PC-9 (cell line): Measurements from ENCODE around the gene PTPRF. TPM values are rescaled to one million over a fixed set of nuclear protein-coding genes. Genes with fewer than 3 reads are reported as not detected.

Experiments
- BruUV-seq: library from RNA; stranded (reverse); fragments of 400-500 nt; replicated peaks from 2 replicates; lab custom pipeline; 2021; lab: Mats Ljungman, UMichigan
- CTCF ChIA-PET: fragments of 300-600 bp; sonication (Branson Sonifier 250); formaldehyde crosslinking; loops from one replicate; lab custom pipeline; 2022; ENCODE audit warnings: antibody characterized with exemption; lab: Charles Lee
- POLR2A ChIA-PET: fragments of 300-600 bp; sonication (Branson Sonifier 250); formaldehyde crosslinking; loops from one replicate; lab custom pipeline; 2022; ENCODE audit warnings: antibody characterized with exemption; ENCODE audit not compliant: unreplicated experiment; lab: Charles Lee
- DNase-seq, 2 experiments: peaks; one replicate each; pipeline versions ENCODE4 v3.0.0 to v3.0.0-alpha.2; 2015 to 2022; ENCODE audit warnings: mixed read lengths in 1 of 2
- H2AFZ ChIP-seq: fragments of 200-600 bp; sonication (generic); 2 replicates; pipeline ENCODE4 v1.8.1; 2017; ENCODE audit warnings: antibody characterized with exemption
- H3F3A ChIP-seq: fragments of 200-600 bp; sonication (generic); 2 replicates; pipeline ENCODE4 v1.8.1; 2017; ENCODE audit warnings: antibody characterized with exemption, mild to moderate bottlenecking, low read depth; ENCODE audit not compliant: insufficient read depth
- H3K27ac ChIP-seq: fragments of 200-600 bp; sonication (generic); 2 replicates; pipeline ENCODE4 v1.6.1; 2016; ENCODE audit warnings: mixed run types
- H3K27me3 ChIP-seq: fragments of 200-600 bp; sonication (generic); 2 replicates; pipeline ENCODE4 v1.6.1; 2016; ENCODE audit warnings: low read depth, mixed run types; ENCODE audit not compliant: insufficient read depth
- H3K36me3 ChIP-seq: fragments of 200-600 bp; sonication (generic); 2 replicates; pipeline ENCODE4 v1.6.1; 2016; ENCODE audit warnings: low read depth, mixed run types
- H3K4me1 ChIP-seq: fragments of 200-600 bp; sonication (generic); replicated peaks from 2 replicates; pipeline ENCODE4 v1.6.1; 2016; ENCODE audit warnings: mixed run types; ENCODE audit not compliant: insufficient read depth
- H3K4me2 ChIP-seq: fragments of 200-600 bp; sonication (generic); 2 replicates; pipeline ENCODE4 v1.6.1; 2017; ENCODE audit warnings: mixed run types
- H3K4me3 ChIP-seq: fragments of 200-600 bp; sonication (generic); 2 replicates; pipeline ENCODE4 v1.6.1; 2016; ENCODE audit warnings: mixed run types
- H3K79me2 ChIP-seq: fragments of 200-600 bp; sonication (generic); 2 replicates; pipeline ENCODE4 v1.6.1; 2017; ENCODE audit warnings: low read depth, mixed run types
- H3K9me2 ChIP-seq: fragments of 200-600 bp; sonication (generic); 2 replicates; pipeline ENCODE4 v1.8.1; 2017; ENCODE audit warnings: mild to moderate bottlenecking; ENCODE audit not compliant: insufficient read depth
- H3K9me3 ChIP-seq: fragments of 200-600 bp; sonication (generic); 2 replicates; pipeline ENCODE4 v1.8.1; 2016; ENCODE audit warnings: low read depth; ENCODE audit not compliant: insufficient read depth
- H4K20me1 ChIP-seq: fragments of 200-600 bp; sonication (generic); 2 replicates; pipeline ENCODE4 v1.8.1; 2017; ENCODE audit not compliant: insufficient read depth
- EZH2 ChIP-seq: fragments of 200-600 bp; sonication (generic); IDR thresholded peaks from 2 replicates; pipeline ENCODE4 v1.8.0; 2017; ENCODE audit warnings: antibody characterized with exemption, low read depth
- intact Hi-C: fragments of 100-400 bp; cut with micrococcal nuclease; formaldehyde crosslinking; loops from one replicate; pipeline ENCODE4 v1.10.0; 2022; ENCODE audit not compliant: unreplicated experiment
- total RNA-seq: library from RNA; stranded (reverse); gene quantifications from 2 replicates; pipeline ENCODE4 v1.2.3, GENCODE V29; 2021
- TF ChIP-seq, protein P1 (sequence below): fragments of 200-600 bp; sonication (generic); conservative IDR thresholded peaks from 2 replicates; pipeline ENCODE4 v1.6.1; 2017; ENCODE audit warnings: mixed run types, antibody characterized with exemption, mild to moderate bottlenecking, moderate library complexity

PTPRF gene
- total RNA-seq, 1 experiment from 2014 or later, result 359 TPM

DNA sequence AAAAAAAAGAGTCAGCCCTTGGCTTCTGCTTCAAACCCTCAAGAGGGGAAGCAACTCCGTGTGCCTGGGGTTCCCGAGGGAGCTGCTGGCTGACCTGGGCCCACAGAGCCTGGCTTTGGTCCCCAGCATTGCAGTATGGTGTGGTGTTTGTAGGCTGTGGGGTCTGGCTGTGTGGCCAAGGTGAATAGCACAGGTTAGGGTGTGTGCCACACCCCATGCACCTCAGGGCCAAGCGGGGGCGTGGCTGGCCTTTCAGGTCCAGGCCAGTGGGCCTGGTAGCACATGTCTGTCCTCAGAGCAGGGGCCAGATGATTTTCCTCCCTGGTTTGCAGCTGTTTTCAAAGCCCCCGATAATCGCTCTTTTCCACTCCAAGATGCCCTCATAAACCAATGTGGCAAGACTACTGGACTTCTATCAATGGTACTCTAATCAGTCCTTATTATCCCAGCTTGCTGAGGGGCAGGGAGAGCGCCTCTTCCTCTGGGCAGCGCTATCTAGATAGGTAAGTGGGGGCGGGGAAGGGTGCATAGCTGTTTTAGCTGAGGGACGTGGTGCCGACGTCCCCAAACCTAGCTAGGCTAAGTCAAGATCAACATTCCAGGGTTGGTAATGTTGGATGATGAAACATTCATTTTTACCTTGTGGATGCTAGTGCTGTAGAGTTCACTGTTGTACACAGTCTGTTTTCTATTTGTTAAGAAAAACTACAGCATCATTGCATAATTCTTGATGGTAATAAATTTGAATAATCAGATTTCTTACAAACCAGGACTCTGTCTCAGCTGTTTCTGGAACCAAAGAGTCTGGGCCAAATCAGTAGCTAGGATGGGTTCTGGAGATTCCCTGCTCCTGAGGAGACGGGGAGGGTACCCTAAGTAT is 92.5 kb downstream of the PTPRF start:
- DNase-seq, result peak in 1 of 2 experiments; percentile 26
- intact Hi-C loops, result no loop called here
- CTCF ChIA-PET, result interaction anchor here (0.5 to 0.7 kb wide), 2 partner anchors 234 to 288 kb away, joined by 3 read pairs; no protein-coding TSS in a partner anchor
- no peaks in the 10 kb centered on the region for H3K4me1 ChIP-seq
- no peaks in the 10 kb centered on the region for H4K20me1 ChIP-seq
- no peak overlapping the region for H3K4me2 ChIP-seq
- no peak overlapping the region for H3K4me3 ChIP-seq
- TSS peak; percentile 59 for BruUV-seq
- no peak for TF ChIP-seq EZH2
- TF ChIP-seq, protein P1, sequence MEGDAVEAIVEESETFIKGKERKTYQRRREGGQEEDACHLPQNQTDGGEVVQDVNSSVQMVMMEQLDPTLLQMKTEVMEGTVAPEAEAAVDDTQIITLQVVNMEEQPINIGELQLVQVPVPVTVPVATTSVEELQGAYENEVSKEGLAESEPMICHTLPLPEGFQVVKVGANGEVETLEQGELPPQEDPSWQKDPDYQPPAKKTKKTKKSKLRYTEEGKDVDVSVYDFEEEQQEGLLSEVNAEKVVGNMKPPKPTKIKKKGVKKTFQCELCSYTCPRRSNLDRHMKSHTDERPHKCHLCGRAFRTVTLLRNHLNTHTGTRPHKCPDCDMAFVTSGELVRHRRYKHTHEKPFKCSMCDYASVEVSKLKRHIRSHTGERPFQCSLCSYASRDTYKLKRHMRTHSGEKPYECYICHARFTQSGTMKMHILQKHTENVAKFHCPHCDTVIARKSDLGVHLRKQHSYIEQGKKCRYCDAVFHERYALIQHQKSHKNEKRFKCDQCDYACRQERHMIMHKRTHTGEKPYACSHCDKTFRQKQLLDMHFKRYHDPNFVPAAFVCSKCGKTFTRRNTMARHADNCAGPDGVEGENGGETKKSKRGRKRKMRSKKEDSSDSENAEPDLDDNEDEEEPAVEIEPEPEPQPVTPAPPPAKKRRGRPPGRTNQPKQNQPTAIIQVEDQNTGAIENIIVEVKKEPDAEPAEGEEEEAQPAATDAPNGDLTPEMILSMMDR, result no peak
- H3K9me3 ChIP-seq, result no peaks in the 10 kb centered on the region
- no peaks in the 10 kb centered on the region for H3K27me3 ChIP-seq
- H3F3A ChIP-seq, result no peaks in the 10 kb centered on the region; the same call in none of the 2 replicates
- H2AFZ ChIP-seq, result no peak overlapping the region
- H3K79me2 ChIP-seq, result no peaks in the 10 kb centered on the region
- H3K9me2 ChIP-seq, result no peaks in the 10 kb centered on the region
- POLR2A ChIA-PET, result no interaction called here
- peaks cover 19% of the 10 kb centered on the region for H3K36me3 ChIP-seq
- H3K27ac ChIP-seq, result no peak overlapping the region

DNA sequence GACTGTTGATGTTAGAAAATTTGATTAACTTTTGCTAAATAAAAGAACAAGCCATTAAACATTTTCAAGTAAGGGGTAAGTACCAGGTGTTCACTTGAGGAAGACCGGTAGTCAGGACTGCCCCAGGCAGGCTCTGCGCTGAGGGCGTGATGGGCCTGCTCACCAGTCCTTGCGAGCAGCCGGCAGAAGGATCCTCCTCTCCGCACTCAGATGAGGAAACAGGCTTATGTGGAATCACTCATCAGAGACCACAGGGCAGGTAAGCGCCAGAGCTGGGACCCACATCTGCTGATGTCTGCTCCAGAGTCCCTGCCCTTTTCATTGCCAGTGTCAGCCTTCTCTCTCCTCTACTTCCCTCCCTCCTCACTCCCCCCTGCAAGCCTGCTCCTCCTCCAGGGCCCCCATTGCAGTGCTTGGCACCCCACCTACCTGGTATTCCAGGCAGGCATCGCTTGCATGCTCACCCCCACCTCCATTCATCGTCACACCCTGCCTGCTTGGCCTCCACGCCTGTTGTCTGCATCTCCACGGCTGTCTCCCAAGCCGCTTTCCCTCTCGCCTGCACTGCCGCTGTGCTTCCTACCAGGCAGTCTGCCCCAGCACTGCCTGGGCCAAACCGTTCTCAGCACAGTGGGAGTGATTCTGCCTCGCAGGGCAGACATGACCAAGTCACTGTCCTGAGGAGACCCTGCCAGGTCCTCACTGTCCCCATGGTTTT is 94.5 kb downstream of the PTPRF start:
- no peaks in the 10 kb centered on the region for H3K4me1 ChIP-seq
- no peaks in the 10 kb centered on the region for H3K9me3 ChIP-seq
- no peaks in the 10 kb centered on the region for H3K9me2 ChIP-seq
- no peak overlapping the region for H3K4me3 ChIP-seq
- DNase-seq, result peak in 1 of 2 experiments; percentile 15
- H3K27ac ChIP-seq, result no peak overlapping the region
- ChIA-PET POLR2A (no interaction called here), CTCF (no interaction called here)
- no peak overlapping the region for H2AFZ ChIP-seq
- intact Hi-C loops, result no loop called here
- H3K27me3 ChIP-seq, result no peaks in the 10 kb centered on the region
- H3K4me2 ChIP-seq, result no peak overlapping the region
- no peaks in the 10 kb centered on the region for H3K79me2 ChIP-seq
- H3K36me3 ChIP-seq, result peaks cover 14% of the 10 kb centered on the region
- TF ChIP-seq EZH2, result no peak
- TF ChIP-seq, protein P1, result no peak
- BruUV-seq, result no TSS peak
- H4K20me1 ChIP-seq, result no peaks in the 10 kb centered on the region
- peaks cover 6% of the 10 kb centered on the region for H3F3A ChIP-seq

DNA sequence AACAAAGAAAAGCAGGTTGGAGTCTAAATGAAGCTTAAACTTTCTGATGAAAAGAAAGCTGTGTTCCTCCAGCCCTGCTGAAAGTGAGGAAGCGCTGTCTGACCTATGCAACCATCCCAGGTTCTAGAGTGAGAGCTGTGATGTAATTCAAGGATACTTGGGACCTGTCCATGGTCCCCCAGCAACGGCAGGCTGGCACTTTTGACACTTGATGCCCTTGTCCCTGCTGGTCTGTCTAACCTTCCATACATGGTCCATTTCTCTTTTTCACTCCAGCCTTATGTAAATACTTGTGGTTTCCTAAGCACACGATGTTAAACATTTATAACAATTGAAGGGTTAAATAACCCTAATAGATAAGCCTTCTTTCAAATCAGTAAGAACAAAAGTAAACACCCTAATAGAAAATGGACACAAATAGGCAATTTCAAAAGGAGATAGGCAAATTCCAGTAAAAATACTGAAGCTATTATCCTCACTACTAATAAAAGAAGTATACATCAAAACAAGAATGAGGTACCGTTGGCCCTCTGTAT is 101.5 kb downstream of the PTPRF start:
- Histone ChIP-seq H3K4me2 (no peak overlapping the region), H3K27ac (no peak overlapping the region), H3K4me1 (0 out of 2 replicates have a peak, but pooled peaks cover 7% of the 10 kb centered on the region), H3K9me2 (no peaks in the 10 kb centered on the region), H3K27me3 (no peaks in the 10 kb centered on the region), H4K20me1 (no peaks in the 10 kb centered on the region), H3F3A (peaks cover 30% of the 10 kb centered on the region), H3K36me3 (no peaks in the 10 kb centered on the region), H3K4me3 (no peak overlapping the region), H3K9me3 (no peaks in the 10 kb centered on the region), H2AFZ (no peak overlapping the region), H3K79me2 (no peaks in the 10 kb centered on the region)
- DNase-seq, result no peak
- no TSS peak for BruUV-seq
- intact Hi-C loops, result no loop called here
- CTCF ChIA-PET, result no interaction called here
- TF ChIP-seq, protein P1, result no peak
- TF ChIP-seq EZH2, result no peak
- POLR2A ChIA-PET, result interaction anchor here (0.7 kb wide), 1 partner anchor 73 kb away, joined by 3 read pairs; no protein-coding TSS in a partner anchor
